ENCODE data around the gene FURIN.

The FURIN gene

DNA sequence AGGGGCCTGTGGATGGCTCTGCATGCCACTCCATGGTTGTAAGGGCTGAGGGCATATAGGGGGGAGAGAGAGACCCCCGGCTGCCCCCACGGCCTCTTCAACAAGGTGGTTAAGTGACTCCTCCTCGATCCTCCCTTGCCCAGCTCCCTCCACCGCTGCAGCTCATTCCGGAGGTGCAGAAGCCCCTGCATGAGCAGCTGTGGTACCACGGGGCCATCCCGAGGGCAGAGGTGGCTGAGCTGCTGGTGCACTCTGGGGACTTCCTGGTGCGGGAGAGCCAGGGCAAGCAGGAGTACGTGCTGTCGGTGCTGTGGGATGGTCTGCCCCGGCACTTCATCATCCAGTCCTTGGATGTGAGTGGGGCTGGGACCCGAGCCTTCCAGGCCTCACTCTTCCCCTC, 22.5 kb downstream of the FURIN start:
- DNase-seq (ENCODE audit: low spot score) = no peak
- TF ChIP-seq CTCF (IDR thresholded peaks at IDR 0.05; ENCODE audit: borderline replicate concordance, control extremely low read depth, extremely low read depth, insufficient read depth, missing control alignments) = no peak
- in situ Hi-C loops (cut with MboI; ENCODE audit: low sequenced_read_pairs, unreplicated experiment) = loop anchor here (25.0 kb wide), 2 partner anchors 404 to 579 kb away; no protein-coding TSS in a partner anchor

- no peak for TF ChIP-seq CTCF (IDR thresholded peaks at IDR 0.05; ENCODE audit: borderline replicate concordance, control extremely low read depth, extremely low read depth, insufficient read depth, missing control alignments)
- DNase-seq (ENCODE audit: low spot score) = no peak
- in situ Hi-C loops (cut with MboI; ENCODE audit: low sequenced_read_pairs, unreplicated experiment) = loop anchor here (25.0 kb wide), 2 partner anchors 404 to 579 kb away; no protein-coding TSS in a partner anchor
Observed at GRCh38 chr15:90891346-90891949, 23.1 kb downstream of the FURIN start.

GRCh38 chr15:90892023-90892422, 23.6 kb downstream of the FURIN start:
- no peak for DNase-seq (ENCODE audit: low spot score)
- in situ Hi-C loops (cut with MboI; ENCODE audit: low sequenced_read_pairs, unreplicated experiment) = loop anchor here (25.0 kb wide), 2 partner anchors 405 to 580 kb away; no protein-coding TSS in a partner anchor
- TF ChIP-seq CTCF (IDR thresholded peaks at IDR 0.05; ENCODE audit: borderline replicate concordance, control extremely low read depth, extremely low read depth, insufficient read depth, missing control alignments) = no peak

DNA sequence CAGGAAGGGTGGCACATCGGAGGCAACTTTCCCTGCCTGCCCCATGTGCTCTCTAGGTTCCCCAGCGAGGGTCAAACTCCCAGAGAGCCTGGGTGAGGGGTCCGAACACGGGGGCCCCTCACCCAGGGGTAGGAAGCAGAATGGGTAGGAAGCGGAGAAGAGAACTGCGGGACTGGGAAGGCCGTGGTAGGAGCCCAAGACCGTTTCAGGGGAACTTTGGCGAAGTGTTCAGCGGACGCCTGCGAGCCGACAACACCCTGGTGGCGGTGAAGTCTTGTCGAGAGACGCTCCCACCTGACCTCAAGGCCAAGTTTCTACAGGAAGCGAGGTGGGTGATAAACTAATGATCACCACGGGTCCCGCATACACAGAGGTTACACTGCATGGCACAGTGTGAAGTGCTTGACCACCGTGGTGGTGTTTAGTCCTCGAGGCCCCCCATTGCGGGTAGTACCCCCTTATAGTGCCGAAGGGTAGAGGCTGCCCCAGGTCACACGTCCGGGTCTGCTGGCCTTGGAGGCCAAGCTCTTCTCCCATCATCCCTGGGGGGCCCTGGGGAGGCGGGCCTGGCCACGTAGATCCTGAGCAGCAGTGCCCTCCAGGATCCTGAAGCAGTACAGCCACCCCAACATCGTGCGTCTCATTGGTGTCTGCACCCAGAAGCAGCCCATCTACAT, 24.2 kb downstream of the FURIN start:
- no peak for TF ChIP-seq CTCF (IDR thresholded peaks at IDR 0.05; ENCODE audit: borderline replicate concordance, control extremely low read depth, extremely low read depth, insufficient read depth, missing control alignments)
- DNase-seq (ENCODE audit: low spot score) = no peak
- in situ Hi-C loops (cut with MboI; ENCODE audit: low sequenced_read_pairs, unreplicated experiment) = loop anchor here (25.0 kb wide), 2 partner anchors 405 to 580 kb away; no protein-coding TSS in a partner anchor

DNA sequence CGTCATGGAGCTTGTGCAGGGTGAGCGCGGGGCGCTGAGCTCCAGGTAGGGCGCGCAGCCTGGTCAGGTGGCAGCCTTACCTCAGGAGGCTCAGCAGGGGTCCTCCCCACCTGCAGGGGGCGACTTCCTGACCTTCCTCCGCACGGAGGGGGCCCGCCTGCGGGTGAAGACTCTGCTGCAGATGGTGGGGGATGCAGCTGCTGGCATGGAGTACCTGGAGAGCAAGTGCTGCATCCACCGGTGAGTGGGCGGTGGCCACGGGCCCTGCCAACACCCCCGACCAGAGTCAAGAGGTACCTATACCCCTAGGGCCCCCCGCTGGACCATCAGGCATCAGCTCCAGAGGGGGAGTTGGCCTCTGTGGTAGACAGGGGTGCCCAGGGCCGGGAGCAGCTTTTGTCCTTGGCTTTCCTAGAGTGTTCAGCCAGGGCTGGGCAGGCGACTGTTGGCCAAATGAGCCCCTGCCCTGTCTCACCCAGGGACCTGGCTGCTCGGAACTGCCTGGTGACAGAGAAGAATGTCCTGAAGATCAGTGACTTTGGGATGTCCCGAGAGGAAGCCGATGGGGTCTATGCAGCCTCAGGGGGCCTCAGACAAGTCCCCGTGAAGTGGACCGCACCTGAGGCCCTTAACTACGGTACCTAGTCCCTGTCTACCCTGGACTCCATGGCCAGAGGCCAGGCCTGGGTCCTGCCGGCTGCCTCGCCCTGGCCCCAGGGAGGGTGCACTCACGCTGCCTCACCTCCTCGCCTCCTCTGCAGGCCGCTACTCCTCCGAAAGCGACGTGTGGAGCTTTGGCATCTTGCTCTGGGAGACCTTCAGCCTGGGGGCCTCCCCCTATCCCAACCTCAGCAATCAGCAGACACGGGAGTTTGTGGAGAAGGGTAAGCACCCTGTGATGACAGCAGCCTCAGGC, 25.0 kb downstream of the FURIN start:
- in situ Hi-C loops (cut with MboI; ENCODE audit: low sequenced_read_pairs, unreplicated experiment) = loop anchor here (25.0 kb wide), 2 partner anchors 406 to 581 kb away; no protein-coding TSS in a partner anchor

More for the DNA sequence above, 25.0 kb downstream of the FURIN start:
- DNase-seq (ENCODE audit: low spot score) = no peak
- no peak for TF ChIP-seq CTCF (IDR thresholded peaks at IDR 0.05; ENCODE audit: borderline replicate concordance, control extremely low read depth, extremely low read depth, insufficient read depth, missing control alignments)

Measured in GM13976 (cell line).